CD4-positive, alpha-beta T cell treated with Interleukin-4 for 4 hours (primary cell): ENCODE data around the gene TNXB.
"Not testable (repeated sequence)": the region's sequence is repeated elsewhere in the genome, so short reads cannot be mapped to it uniquely, and the experiment has no call there.

Experiments
- DNase-seq: peaks from one replicate; pipeline ENCODE4 v3.0.0-alpha.2; 2020

TNXB gene

DNA sequence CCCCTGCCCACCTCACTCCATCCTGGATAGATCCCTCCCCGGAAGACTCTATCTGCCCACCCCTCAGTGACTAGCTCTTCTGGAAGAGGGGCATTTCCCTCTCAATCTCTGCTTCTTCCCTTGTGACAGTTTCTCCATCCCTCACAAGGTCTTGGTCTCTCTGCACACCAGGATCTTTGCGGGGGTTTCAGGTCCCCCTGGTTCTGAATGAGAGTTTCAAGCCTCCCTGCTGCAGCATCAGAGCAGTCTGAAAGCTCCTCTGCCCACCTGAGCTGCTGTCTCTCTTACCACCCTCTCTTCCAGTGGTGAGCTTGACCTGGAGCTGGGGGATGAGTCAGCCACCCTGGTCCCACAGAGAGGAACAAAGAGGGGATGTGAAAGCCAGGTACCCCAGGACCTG is 24.4 kb downstream of the TNXB start:
- DNase-seq, result no peak

DNA sequence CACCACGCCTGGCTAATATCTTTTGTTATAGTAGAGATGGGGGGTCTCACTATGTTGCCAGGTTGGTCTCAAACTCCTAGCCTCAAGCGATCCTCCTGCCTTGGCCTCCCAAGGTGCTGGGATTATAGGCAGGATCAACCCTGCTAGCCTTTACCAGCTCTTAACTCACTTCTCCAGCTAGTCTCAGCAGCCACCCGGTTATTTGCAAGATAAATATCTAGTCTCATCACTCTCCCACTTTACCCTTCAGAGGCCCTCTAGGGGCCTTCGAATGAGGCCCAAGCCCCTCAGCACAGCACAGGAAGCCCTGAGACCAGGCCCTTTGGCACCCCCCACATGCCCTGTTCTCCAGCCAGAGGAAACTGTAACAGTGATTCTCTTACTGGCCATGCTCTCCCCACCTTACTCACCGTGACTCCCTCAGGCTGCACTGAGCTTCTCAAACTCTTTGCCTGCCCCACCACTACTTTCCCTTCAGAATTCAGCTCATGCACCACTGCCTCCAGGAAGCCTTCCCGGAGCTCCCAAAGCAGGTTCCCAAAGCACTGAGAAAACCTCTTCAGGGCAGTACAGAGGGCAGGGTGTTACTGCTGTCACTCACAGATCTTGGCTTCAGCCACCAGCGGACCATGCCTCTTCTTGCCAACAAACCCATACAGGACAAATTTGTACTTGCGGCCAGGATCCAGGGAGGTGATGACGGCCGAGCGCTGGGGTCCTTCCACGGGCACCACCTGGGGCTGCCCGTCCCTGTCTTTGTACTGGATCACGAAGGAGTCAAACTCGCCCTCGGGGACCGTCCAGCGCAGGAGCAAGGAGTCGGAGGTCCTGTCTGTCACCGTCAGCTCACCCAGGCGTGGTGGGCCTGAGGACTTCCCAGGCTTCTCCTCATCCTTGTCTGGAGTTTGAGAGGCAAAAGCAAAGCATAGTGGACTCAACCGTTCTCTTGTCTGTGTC is 25.0 kb downstream of the TNXB start:
- no peak for DNase-seq

DNA sequence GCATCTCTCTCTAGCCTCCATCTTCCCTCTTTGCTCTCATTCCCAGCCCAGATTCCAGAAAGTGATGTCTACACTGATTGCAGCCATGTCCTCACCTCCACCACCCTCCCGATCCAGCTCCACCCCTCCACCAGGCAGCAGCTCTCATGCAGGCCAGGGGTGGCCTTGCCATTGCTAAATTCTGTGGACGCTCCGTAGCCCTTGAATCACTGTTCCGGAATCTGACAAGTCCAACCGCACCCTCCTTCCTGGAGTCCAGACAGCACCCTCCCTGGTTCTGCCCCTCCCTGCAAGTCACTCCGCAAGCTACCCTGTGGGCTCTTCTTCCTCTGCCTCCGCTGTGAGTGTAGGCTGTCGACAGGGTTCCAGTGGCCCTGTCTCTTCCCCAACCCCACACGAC is 26.2 kb downstream of the TNXB start:
- DNase-seq, result no peak

DNA sequence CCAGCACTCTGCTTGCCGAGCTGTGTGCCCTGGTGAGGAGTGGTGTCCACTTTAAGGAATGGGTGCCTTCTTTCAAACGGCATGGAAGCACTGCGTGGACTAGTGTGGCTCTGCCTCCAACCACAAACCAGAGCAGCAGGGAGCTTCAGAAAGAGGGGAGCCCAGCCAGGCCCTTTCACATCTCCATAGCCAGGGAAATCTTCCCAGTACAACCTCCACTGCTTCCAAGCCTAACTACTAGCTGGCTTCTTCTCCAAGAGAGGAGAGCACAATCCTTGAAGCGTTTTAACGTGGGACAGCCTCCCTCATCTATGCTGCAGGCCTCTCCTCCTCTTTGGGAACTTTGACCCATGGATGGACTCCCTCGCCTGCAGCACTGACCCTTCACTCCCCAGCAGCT is 26.7 kb downstream of the TNXB start:
- no peak for DNase-seq

DNA sequence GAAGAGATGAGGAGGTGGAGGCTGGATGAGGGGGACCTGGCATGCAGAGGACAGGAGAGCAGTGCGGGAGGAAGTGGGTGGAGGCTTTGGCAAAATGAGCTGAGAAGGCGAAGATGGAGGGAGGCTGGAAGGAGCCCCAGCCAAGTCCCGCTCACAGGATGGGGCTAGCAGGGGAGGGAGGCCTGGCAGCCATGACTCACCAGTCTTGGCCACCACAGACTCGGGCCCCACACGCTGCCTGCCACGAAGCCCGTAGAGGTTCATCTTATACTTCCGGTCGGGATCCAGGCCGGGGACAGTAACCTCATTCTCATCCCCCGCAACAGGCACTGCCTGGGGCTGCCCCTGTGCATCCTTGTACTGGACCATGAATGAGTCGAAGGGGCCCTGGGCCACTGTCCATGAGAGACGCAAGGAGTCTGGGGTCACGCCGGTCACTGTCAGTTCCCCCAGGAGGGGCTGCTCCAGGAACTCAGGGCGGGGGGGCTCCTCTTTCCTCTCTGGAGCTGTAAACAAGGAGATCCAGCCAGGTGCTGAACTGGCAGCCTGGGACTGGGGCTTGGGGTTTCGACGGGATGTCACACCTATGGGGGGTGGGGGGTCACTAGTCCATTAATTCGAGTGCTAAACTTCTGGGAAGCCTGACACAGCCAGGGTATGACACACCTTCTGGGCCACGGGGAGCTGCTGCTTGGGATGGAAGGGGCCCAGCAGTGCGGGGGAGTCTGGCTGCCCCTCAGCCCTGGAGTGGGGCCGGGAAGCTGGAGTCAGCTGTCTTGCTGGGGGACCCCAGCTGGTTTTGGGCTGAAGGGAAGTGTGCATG is 27.8 kb downstream of the TNXB start:
- no peak for DNase-seq

DNA sequence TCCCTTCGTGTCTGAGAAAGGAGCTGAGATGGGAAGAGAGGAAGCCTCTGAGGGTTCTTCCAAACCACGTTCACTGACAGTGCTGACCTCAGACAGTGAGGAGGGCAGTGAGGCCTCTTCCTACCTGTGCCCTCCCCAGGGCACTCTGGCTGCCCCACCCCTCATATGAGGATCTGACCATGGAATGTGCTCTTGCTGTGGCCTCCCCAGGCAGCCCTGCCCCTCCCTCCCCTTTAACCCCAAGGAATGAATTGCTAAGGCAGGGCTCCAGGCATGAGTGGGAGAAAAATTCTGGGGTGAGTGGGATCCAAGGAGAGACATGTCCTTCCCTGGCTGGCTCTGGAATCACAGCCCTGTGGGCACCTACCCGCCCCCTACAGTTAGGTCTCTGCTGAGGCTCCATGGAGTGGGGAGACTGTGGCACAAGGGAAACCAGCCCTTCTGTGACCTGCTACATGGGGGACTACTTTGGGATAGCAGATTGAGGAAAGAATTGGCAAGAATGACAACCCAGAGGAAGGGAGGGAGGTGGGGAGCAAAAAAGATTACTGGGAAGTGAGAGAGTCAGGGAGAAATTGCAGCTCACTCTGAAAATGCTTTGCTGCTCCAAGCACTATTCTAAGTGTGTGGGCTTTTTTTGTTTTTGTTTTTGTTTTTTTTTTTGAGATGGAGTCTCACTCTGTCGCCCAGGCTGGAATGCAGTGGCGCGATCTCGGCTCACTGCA is 29.4 kb downstream of the TNXB start:
- DNase-seq, result no peak

DNA sequence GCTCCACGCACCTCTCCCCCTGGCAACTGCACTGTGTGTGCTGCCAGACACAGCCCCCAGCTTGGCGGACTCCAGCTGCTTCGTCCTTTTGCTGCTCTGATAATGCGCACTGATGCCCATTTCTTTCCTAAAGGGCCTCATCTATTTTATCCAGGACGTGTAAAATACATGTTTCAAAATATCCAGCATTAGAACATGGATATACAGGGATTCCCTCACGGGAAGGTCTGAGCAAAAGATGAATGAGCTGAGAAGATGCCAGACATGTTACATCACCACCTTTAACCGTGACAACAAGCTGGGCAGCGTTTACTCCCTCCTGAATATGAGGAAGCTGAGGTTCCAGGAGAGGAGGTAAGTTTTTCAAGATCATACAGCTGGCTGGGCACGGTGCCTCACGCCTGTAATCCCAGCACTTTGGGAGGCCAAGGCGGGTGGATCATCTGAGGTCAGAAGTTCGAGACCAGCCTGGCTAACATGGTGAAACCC is 32.8 kb downstream of the TNXB start:
- DNase-seq, result no peak

DNA sequence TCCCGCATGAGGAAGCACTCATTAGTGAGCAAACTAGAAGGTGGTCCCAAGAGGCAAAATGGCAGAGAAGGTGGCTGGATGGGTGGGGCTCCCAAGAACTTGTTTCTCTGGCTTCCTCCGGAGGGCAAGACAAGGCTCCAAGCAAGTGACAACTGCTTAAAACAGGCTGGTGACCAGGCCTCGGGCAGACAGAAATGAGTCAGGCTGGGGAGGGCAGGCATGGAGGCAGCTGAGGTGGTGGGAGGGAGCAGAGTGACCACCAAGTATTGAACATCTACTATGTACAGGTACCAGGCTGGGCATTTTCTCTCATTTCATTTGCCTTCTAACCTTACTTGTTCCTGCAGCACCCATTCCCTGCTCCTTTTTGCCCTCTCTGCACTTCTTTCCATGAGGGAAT is 33.4 kb downstream of the TNXB start:
- no peak for DNase-seq

DNA sequence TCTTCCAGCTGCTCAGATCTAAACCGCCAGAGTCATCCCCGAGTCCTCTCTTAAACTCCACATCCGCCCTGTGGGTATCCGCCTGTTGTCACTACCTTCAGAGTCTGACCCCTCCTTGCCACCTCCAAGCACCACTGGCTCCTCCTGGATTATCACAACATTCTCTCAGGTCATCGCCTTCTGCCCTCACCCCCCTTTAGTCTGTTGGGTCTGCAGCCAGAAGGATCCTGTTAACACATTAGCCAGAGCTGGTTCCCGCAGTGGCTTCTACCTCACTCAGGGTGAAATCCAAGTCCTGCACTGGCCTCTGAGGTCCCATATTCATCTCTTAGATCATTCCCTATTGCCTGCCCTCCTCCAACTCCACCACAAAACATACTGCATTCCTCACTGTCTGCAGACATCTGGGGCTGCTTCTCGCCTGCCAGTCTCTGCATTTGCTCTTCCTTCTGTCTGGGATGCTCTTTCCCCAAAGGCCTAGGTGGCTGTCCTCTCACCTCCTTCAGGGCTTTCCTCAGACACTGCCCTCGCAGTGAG is 34.1 kb downstream of the TNXB start:
- DNase-seq, result no peak

DNA sequence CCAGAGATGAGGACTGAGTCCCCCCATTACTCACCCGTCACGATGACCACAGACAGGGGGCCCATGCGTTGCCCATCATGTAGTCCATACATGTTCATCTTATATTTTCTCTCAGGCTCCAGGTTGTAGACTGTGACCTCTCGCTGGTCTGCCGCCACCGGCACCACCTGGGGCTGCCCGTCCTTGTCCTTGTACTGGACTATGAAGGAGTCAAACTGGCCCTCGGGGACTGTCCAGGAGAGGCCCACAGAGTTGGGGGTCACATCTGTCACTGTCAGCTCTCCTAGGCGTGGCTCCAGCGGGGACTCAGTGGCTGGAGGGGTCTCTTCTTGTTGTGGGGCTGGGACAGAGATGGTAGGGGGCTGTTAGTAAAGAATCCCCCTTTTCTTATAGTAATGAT is 35.5 kb downstream of the TNXB start:
- DNase-seq, result no peak

DNA sequence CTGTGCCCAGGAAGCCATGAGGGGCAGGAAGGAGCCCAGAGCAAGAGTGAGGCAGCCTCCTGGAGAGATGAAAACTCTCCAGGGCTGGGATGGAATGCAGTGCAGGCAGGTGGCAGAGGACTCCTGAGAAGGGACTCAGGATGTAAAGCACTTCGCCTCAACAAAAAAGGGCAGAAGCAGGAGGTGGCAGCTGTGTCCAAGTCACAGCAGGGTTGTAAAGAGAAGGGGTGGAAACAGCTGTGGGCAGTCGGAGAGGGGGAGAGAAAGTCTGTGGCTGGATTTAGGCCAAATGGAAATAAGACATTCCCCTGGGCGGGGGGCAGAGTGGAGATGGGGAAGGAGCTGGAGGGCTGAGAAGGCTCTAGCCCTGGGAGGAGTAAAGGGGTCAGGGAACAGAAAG is 36.0 kb downstream of the TNXB start:
- DNase-seq, result no peak

DNA sequence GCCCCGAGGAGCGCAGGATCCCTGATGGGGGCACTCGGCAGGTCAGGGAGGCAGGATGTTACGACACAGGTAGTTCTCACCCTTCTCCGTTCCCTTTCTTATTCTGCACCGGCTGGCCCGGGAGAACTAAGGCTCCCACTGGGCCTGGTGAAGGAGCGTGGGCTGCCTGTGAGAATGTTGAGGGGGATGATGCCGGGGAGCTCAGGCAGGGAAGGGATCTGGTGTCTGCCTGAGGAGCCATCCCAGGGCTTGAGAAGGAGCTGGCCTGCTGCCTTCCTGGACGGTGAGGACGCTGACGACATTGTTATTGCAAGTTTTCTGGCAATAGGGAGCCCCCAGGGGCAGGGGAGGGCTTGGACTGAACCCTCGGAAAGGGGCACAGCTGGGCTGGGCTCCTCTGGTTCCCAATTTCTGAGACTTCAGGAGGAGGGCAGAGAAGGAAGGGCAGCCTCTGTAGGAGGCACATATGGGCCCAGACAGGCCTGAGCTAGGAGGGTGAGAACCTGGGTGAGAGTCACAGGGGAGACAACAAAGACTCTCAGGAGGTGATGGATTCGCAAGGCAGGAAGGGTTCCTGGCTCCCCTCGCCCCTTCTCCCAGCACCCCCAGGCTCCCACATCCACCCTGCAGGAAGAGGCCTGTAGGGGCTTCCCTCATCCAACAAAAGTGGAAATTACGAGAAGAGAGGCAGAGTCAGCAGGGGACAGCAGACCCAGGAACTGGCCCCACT is 38.2 kb downstream of the TNXB start:
- DNase-seq, result no peak

DNA sequence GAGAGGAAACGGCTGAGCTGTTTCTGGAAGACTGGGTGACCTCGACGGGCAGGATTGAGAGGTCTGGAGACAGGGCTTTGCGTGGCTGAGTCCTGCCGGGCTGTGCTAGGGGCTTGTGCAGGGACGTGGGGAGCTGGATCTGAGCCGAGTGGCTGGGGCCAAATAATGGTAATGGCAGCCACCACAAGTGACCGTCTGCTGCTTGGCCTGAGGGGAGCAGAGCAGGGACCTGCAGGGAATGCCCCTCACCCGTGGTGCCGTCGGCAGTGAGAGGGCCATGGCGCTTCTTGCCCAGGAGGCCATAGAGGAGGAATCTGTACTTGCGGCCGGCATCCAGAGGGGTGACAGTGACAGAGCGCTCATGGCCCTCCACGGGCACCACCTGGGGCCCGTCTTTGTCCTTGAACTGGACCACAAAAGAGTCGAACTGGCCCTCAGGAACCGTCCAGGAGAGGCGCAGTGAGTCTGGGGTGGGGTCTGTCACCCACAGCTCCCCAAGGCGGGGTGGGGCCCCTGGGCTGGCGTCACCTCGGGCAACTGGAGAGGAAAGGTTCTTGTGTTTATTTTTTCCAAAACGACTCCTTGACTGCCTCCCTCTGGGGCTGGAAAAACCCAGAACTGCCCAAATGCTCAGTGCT is 39.1 kb downstream of the TNXB start:
- DNase-seq, result no peak

DNA sequence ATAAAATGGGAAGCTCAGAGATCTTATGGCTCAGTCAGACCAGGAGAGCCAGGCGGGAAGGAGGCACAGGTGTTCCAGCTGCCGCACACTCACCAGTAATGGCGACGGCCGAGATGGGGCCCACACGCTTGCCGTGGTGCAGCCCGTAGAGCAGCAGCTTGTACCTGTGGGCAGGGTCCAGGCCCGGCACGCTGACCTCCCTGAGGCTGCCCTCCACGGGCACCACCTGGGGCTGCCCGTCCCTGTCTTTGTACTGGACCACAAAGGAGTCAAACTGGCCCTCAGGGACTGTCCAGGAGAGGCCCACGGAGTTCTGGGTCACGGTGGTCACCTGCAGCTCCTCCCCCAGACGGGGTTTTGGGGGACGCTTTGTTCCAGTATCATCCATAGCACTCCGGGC is 39.7 kb downstream of the TNXB start:
- DNase-seq, result no peak

DNA sequence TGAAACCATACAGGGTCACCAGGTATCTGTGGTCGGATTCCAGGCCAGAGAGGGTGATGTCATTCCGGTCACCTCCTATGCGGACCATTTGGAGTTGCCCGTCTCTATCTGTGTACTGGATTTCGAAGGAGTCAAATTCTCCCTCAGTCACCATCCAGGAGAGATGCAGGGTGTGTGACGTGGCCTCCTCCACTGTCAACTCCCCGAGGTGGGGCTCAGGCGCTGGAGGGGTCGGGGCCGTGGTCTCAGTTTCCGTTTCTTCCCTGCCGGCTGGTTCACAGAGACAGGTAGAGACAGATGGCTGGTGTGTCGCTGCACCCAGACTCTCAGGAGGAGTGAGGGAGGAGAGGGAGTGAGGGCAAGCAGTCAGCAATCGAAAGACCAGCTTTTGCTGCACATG is 40.3 kb downstream of the TNXB start:
- no peak for DNase-seq

DNA sequence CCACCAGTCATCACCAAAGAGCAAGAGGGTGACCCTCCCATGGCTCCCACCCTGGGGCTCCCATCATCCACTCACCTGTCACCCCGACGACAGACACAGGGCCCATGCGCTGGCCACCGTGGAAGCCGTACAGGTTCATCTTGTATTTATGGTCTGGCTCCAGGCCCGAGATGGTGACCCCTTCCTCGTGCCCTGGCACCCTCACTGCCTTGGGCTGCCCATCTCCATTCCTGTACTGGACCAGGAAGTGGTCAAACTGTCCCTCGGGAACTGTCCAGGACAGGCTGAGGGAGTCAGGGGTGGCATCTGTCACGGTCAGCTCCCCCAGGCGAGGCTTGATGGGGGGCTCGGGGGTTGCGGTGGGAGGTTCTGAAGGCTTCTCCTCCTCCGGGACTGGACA is 40.8 kb downstream of the TNXB start:
- DNase-seq, result not testable (repeated sequence)

DNA sequence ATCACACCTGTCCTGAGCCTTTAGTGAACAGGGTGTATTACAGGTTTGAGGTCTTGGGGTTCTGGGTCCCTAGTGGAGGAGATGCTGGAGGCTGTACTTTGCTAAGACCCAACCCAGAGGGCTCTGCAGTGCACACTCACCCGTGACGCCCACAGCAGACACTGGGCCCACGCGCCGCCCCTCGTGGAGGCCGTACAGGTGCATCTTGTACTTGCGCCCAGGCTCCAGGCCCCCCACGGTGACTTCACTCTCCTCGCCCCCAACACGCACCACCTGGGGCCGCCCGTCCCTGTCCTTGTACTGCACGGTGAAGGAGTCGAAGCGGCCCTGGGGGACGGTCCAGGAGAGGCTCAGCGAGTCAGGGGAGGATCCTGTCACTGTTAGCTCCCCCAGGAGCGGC is 41.6 kb downstream of the TNXB start:
- DNase-seq, result not testable (repeated sequence)

DNA sequence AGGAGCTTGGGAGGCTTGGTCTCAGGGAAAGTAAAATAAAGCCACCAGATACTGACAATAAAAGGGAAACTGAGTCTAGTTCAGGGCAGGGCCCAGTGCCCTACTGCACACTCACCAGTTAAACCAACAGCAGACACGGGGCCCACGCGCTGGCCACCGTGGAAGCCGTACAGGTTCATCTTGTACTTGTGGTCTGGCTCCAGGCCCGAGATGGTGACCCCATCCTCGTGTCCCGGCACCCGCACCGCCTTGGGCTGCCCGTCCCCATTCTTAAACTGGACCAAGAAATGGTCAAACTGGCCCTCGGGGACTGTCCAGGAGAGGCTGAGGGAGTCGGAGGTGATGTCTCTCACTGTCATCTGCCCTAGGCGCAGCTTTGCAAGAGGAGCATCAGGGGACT is 44.4 kb downstream of the TNXB start:
- no peak for DNase-seq

DNA sequence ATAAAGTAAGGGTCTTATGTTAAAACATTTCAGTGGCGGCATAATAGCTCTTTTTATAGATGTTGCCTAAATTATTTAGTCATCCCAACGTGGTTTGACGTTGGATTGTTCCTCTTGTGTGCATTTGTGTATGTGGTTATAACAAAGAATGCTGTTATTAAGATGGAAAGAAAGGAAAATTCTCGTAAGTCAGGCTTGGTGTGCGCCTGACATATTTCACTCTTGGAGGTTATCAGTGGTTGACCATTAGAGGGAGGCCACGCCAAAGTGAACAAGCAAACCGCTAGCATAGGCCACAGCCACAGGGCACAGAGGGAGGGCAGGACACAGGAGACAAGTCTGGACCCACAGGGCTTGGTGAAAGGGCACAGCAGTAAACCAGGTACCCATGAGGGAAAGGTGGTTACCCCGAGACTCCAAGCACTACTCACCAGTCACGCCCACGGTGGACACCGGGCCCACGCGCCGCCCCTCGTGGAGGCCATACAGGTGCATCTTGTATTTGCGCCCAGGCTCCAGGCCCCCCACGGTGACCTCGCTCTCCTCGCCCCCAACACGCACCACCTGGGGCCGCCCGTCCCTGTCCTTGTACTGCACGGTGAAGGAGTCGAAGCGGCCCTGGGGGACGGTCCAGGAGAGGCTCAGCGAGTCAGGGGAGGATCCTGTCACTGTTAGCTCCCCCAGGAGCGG is 48.0 kb downstream of the TNXB start:
- DNase-seq, result no peak

DNA sequence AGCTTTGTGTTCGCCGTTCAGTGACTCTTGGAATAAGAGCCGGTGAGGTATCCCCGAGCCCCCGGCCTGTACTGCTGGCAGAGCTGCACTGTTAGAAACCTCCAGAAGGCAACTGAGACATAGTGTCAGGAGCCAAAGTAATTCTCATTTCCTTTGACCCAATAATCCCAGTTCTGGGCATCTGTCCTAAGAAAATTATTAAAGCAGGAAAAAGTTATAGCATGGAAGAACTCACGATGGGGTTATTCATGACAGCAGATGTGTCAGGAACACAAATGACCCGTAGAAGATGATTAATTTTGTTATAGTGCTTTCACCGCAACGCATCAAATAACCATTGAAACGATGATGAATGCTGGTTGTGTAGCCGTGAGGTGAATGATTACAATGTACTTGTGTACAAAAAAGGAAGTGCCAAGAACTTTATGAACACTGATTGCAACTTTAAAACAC is 50.6 kb downstream of the TNXB start:
- DNase-seq, result no peak

DNA sequence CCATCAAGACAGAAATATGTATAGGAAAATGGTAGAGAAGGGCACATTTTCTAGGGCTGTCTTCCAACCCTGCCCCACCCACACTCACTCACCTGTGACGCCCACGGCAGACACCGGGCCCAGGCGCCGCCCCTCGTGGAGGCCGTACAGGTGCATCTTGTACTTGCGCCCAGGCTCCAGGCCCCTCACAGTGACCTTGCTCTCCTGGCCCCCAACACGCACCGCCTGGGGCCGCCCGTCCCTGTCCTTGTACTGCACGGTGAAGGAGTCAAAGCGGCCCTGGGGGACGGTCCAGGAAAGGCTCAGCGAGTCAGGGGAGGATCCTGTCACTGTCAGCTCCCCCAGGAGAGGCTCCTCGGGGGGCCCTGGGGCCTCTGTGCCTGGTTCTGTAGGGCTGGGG is 51.2 kb downstream of the TNXB start:
- no peak for DNase-seq
